K562 (cell line): ENCODE measurements around the gene OSBP2. TPM values are rescaled to one million over a fixed set of nuclear protein-coding genes. Genes with fewer than 3 reads are reported as not detected.

ENCODE experiments used
- ATF7 ChIP-seq: fragments of 450-650 bp; IDR thresholded peaks from 2 replicates; pipeline ENCODE4 v1.7.1; 2014; ENCODE audit warnings: mild to moderate bottlenecking, moderate library complexity
- NELFE ChIP-seq: IDR thresholded peaks from 2 replicates; pipeline ENCODE4 v1.6.1; 2011; ENCODE audit warnings: mild to moderate bottlenecking; ENCODE audit not compliant: insufficient read depth, insufficient read length
- RBFOX2 ChIP-seq: fragments of 200-400 bp; formaldehyde crosslinking; IDR thresholded peaks from 2 replicates; pipeline ENCODE4 v1.6.1; 2017; ENCODE audit warnings: low read depth, mild to moderate bottlenecking, low read length, moderate library complexity
- ZNF408 ChIP-seq: fragments of 250-450 bp; sonication (Bioruptor Pico); IDR thresholded peaks from 2 replicates; pipeline ENCODE4 v1.4.0; 2020; ENCODE audit warnings: low read depth, mild to moderate bottlenecking, moderate library complexity
- polyA plus RNA-seq, 8 experiments: library from polyadenylated mRNA; depleted of rRNA in 4 of 8; stranded (reverse) in 5 of 8; unstranded in 3 of 8; fragments of >200 nt; fragmentation: Nextera tagmentation in 2 of 8; fragmentation: Illumina TruSeq in 1 of 8; extraction: Ambion mirVana in 2 of 8; extraction: Trizol in 1 of 8; gene quantifications; 2 replicates each; pipeline versions ENCODE4 v1.2.1 to v1.2.3, GENCODE V29; 2011 to 2014; ENCODE audit warnings: inconsistent platforms in 1 of 8, missing spikeins in 1 of 8
- total RNA-seq, 7 experiments: library from RNA; depleted of rRNA in 6 of 7; stranded (reverse); fragments of >200 nt in 6 of 7; fragmentation: Illumina TruSeq in 2 of 7; extraction: Trizol in 2 of 7; gene quantifications; 2 replicates each; pipeline versions ENCODE4 v1.2.1 to v1.2.3, GENCODE V29; 2011 to 2021; ENCODE audit warnings: low replicate concordance in 1 of 7
- TF ChIP-seq, protein P1 (sequence below), 2 experiments: fragments of 450-650 bp; formaldehyde crosslinking in 1 of 2; IDR thresholded peaks; 2 replicates each; pipeline versions ENCODE4 v1.4.0 to v1.6.1; 2014 to 2020; ENCODE audit warnings: mild to moderate bottlenecking in 2 of 2, borderline replicate concordance in 1 of 2, low read depth in 1 of 2

The OSBP2 gene
- total and polyA plus RNA-seq, 9 of the 15 experiments (the other 6 are each of a cell fraction or from before 2014, with no cell fraction given) = 0.52 to 29.5 (median 21.6) TPM

DNA sequence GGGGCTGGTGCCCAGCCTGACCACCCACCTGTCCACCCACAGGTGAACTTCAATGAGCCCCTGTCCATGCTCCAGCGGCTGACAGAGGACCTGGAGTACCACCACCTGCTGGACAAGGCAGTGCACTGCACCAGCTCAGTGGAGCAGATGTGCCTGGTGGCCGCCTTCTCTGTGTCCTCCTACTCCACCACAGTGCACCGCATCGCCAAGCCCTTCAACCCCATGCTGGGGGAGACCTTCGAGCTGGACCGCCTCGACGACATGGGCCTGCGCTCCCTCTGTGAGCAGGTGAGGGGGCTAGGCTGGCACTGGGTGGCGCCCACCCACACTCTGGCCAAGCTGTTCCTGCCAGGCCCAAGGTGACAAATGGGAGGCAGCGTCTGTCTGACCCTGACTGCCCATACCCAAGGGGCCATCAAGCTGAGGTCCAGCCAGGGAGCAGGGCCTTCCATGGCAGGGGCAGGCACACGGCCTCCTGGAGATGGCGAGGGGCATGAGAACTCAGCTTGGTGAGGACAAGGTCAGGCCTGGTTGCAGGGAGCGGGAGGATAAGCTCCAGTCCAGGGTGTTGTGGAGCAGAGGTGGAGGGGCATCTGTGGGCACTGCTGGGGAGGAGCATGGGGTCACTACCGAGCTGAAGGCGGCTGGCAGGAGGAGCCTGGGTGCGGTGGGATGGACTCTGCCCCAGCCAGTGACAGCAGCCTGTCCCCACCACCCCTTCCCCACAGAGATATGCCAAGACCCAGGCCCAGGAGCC is 196.2 kb downstream of the OSBP2 start (continued):
- TF ChIP-seq, protein P1, sequence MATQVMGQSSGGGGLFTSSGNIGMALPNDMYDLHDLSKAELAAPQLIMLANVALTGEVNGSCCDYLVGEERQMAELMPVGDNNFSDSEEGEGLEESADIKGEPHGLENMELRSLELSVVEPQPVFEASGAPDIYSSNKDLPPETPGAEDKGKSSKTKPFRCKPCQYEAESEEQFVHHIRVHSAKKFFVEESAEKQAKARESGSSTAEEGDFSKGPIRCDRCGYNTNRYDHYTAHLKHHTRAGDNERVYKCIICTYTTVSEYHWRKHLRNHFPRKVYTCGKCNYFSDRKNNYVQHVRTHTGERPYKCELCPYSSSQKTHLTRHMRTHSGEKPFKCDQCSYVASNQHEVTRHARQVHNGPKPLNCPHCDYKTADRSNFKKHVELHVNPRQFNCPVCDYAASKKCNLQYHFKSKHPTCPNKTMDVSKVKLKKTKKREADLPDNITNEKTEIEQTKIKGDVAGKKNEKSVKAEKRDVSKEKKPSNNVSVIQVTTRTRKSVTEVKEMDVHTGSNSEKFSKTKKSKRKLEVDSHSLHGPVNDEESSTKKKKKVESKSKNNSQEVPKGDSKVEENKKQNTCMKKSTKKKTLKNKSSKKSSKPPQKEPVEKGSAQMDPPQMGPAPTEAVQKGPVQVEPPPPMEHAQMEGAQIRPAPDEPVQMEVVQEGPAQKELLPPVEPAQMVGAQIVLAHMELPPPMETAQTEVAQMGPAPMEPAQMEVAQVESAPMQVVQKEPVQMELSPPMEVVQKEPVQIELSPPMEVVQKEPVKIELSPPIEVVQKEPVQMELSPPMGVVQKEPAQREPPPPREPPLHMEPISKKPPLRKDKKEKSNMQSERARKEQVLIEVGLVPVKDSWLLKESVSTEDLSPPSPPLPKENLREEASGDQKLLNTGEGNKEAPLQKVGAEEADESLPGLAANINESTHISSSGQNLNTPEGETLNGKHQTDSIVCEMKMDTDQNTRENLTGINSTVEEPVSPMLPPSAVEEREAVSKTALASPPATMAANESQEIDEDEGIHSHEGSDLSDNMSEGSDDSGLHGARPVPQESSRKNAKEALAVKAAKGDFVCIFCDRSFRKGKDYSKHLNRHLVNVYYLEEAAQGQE (IDR thresholded peaks at IDR 0.05; ENCODE audit: borderline replicate concordance) = peak; percentile 42; the same call in 1 of the 2 replicates
- TF ChIP-seq, protein P1 (CRISPR knock-in tag; IDR thresholded peaks at IDR 0.05; ENCODE audit: low read depth) = no peak
- TF ChIP-seq ZNF408 (CRISPR knock-in tag) (no peak), RBFOX2 (peak; percentile 33; the same call in 1 of the 2 replicates), NELFE (no peak), ATF7 (no peak)
